ENCODE data around the gene EIF2AK2. TPM values are rescaled to one million over a fixed set of nuclear protein-coding genes. Genes with fewer than 3 reads are reported as not detected.

Gene EIF2AK2
- total and polyA plus RNA-seq, 4 donors = 7.5 to 40.1 (median 19.9) TPM

DNA sequence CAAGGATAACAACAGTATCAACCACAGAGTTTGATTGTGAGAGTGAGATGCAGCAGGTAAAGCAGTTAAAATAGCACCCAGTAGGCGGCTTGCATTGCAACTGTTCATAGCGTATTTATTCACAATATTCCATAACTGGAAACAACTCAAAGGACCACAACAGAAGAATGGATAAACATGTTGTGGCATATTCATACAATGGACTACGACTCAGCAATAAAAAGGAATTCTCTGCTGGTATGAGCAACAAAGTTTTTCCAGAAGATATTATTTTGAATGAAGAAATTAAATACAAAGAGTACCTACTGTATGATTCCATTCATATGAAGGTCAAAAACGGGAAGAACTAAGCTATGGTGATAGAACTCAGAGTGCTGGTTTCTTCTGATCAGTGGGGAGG lies 47.3 kb downstream of the EIF2AK2 start:
- H3K36me3 ChIP-seq (ENCODE audit: control insufficient read depth in 4 of 4, insufficient read depth in 4 of 4, low read length in 4 of 4) = peaks cover 21 to 30% (median 23%) of the 10 kb centered on the region in 4 donors
- TF ChIP-seq, protein P1, sequence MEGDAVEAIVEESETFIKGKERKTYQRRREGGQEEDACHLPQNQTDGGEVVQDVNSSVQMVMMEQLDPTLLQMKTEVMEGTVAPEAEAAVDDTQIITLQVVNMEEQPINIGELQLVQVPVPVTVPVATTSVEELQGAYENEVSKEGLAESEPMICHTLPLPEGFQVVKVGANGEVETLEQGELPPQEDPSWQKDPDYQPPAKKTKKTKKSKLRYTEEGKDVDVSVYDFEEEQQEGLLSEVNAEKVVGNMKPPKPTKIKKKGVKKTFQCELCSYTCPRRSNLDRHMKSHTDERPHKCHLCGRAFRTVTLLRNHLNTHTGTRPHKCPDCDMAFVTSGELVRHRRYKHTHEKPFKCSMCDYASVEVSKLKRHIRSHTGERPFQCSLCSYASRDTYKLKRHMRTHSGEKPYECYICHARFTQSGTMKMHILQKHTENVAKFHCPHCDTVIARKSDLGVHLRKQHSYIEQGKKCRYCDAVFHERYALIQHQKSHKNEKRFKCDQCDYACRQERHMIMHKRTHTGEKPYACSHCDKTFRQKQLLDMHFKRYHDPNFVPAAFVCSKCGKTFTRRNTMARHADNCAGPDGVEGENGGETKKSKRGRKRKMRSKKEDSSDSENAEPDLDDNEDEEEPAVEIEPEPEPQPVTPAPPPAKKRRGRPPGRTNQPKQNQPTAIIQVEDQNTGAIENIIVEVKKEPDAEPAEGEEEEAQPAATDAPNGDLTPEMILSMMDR (IDR thresholded peaks at IDR 0.05; ENCODE audit: control extremely low read depth, extremely low read depth) = no peak
- ATAC-seq (ENCODE audit: insufficient read depth, low FRiP score) (no peak), DNase-seq (no peak)
- H3K9me3 ChIP-seq (ENCODE audit: control insufficient read depth in 4 of 4, insufficient read depth in 3 of 4, low read length in 3 of 4) = no peaks in the 10 kb centered on the region
- H3K27me3 ChIP-seq (ENCODE audit: control insufficient read depth in 3 of 3, insufficient read depth in 3 of 3, low read length in 2 of 3) = no peaks in the 10 kb centered on the region
- 94 to 99% methylated on average over 4 of the region's 4 CpGs for WGBS, 2 donors
- H3K4me3 ChIP-seq = no peak overlapping the region
- no peak overlapping the region for H3K27ac ChIP-seq (ENCODE audit: low read depth in 1 of 2, low read length in 1 of 2)
- H3K4me1 ChIP-seq (ENCODE audit: control insufficient read depth in 5 of 5, insufficient read depth in 5 of 5, low read length in 5 of 5) = no peaks in the 10 kb centered on the region
- H3K9ac ChIP-seq (ENCODE audit: insufficient read depth in 1 of 2, low read length in 2 of 2) = no peak overlapping the region

DNA sequence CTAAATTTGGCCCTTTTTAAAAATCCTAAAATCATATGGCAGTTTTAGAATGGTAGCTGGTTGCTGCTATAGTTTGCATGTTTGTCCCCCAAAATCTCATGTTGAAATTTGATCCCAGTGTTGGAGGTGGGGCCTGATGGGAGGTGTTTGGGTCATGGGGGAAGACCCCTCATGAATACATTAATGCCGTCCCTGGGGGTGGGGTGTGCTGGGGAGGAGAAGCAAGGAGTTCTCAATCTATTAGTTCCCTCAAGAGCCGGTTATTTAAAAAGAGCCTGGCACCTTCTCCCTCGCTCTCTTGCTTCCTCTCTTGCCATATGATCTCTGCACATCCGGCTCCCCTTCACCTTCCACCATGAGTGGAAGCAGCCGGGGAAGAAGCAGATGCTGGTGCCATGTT lies 51.6 kb downstream of the EIF2AK2 start:
- 89 to 90% methylated on average over 5 of the region's 5 CpGs for WGBS, 2 donors
- no peak overlapping the region for H3K9ac ChIP-seq (ENCODE audit: insufficient read depth in 1 of 2, low read length in 2 of 2)
- DNase-seq (no peak), ATAC-seq (ENCODE audit: insufficient read depth, low FRiP score) (no peak)
- no peaks in the 10 kb centered on the region for H3K4me1 ChIP-seq (ENCODE audit: control insufficient read depth in 5 of 5, insufficient read depth in 5 of 5, low read length in 5 of 5)
- no peaks in the 10 kb centered on the region for H3K27me3 ChIP-seq (ENCODE audit: control insufficient read depth in 3 of 3, insufficient read depth in 3 of 3, low read length in 2 of 3)
- TF ChIP-seq, protein P1 (IDR thresholded peaks at IDR 0.05; ENCODE audit: control extremely low read depth, extremely low read depth) = no peak
- H3K9me3 ChIP-seq (ENCODE audit: control insufficient read depth in 4 of 4, insufficient read depth in 3 of 4, low read length in 3 of 4) = no peaks in the 10 kb centered on the region
- no peak overlapping the region for H3K4me3 ChIP-seq
- peaks cover 20 to 33% (median 25%) of the 10 kb centered on the region in 4 donors for H3K36me3 ChIP-seq (ENCODE audit: control insufficient read depth in 4 of 4, insufficient read depth in 4 of 4, low read length in 4 of 4)
- no peak overlapping the region for H3K27ac ChIP-seq (ENCODE audit: low read depth in 1 of 2, low read length in 1 of 2)

DNA sequence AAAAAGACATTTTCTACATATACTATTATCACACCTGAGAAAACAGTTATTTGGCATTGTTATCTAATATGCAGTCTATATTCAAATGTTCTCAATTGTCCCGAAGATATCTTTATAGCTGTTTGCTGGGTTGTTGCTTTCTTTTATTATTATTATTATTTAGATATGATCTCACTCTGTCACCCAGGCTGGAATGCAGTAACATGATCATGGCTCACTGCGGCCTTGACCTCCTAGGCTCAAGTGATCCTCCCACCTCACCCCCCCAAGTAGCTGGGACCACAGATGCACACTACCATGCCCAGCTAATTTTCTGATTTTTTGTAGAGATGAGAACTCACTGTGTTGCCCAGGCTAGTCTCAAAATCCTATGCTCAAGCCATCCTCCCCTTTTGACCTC lies 52.6 kb downstream of the EIF2AK2 start:
- TF ChIP-seq, protein P1 (IDR thresholded peaks at IDR 0.05; ENCODE audit: control extremely low read depth, extremely low read depth) = no peak
- H3K27ac ChIP-seq (ENCODE audit: low read depth in 1 of 2, low read length in 1 of 2) = no peak overlapping the region
- H3K27me3 ChIP-seq (ENCODE audit: control insufficient read depth in 3 of 3, insufficient read depth in 3 of 3, low read length in 2 of 3) = no peaks in the 10 kb centered on the region
- no peak for ATAC-seq (ENCODE audit: insufficient read depth, low FRiP score)
- no peaks in the 10 kb centered on the region for H3K9me3 ChIP-seq (ENCODE audit: control insufficient read depth in 4 of 4, insufficient read depth in 3 of 4, low read length in 3 of 4)
- H3K36me3 ChIP-seq (ENCODE audit: control insufficient read depth in 4 of 4, insufficient read depth in 4 of 4, low read length in 4 of 4) = peaks cover 13 to 33% (median 22%) of the 10 kb centered on the region in 4 donors
- DNase-seq = no peak
- H3K4me3 ChIP-seq = no peak overlapping the region
- 94 to 98% methylated on average over 2 of the region's 2 CpGs for WGBS, 2 donors
- no peaks in the 10 kb centered on the region for H3K4me1 ChIP-seq (ENCODE audit: control insufficient read depth in 5 of 5, insufficient read depth in 5 of 5, low read length in 5 of 5)
- no peak overlapping the region for H3K9ac ChIP-seq (ENCODE audit: insufficient read depth in 1 of 2, low read length in 2 of 2)

DNA sequence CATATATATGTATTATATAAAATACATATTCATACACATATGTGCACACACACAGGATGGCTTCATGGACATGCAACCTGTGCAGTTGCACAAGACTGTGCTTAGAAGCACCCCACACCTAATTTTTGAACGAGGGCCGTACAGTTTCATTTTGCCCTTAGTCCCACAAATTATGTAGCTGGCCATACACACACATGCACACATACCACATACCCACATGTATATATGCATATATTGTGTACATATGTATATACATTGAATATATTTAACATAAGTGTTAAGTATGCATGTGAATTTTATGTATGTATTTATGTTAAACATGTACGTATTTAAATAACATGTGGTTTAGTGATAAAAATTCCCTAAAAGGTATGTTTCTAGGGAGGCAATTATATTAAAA lies 54.2 kb downstream of the EIF2AK2 start:
- WGBS, 2 donors = 92 to 95% methylated on average over 3 of the region's 3 CpGs
- DNase-seq (no peak), ATAC-seq (ENCODE audit: insufficient read depth, low FRiP score) (no peak)
- peaks cover 10 to 20% (median 17%) of the 10 kb centered on the region in 4 donors for H3K36me3 ChIP-seq (ENCODE audit: control insufficient read depth in 4 of 4, insufficient read depth in 4 of 4, low read length in 4 of 4)
- H3K27ac ChIP-seq (ENCODE audit: low read depth in 1 of 2, low read length in 1 of 2) = no peak overlapping the region
- TF ChIP-seq, protein P1 (IDR thresholded peaks at IDR 0.05; ENCODE audit: control extremely low read depth, extremely low read depth) = no peak
- no peak overlapping the region for H3K4me3 ChIP-seq
- no peaks in the 10 kb centered on the region for H3K9me3 ChIP-seq (ENCODE audit: control insufficient read depth in 4 of 4, insufficient read depth in 3 of 4, low read length in 3 of 4)
- H3K4me1 ChIP-seq (ENCODE audit: control insufficient read depth in 5 of 5, insufficient read depth in 5 of 5, low read length in 5 of 5) = no peaks in the 10 kb centered on the region
- no peak overlapping the region for H3K9ac ChIP-seq (ENCODE audit: insufficient read depth in 1 of 2, low read length in 2 of 2)
- no peaks in the 10 kb centered on the region for H3K27me3 ChIP-seq (ENCODE audit: control insufficient read depth in 3 of 3, insufficient read depth in 3 of 3, low read length in 2 of 3)

Measured in lung (tissue), 12 donors.